OCI-LY7 (cell line): Measurements from ENCODE around the gene ARHGAP26. TPM values are rescaled to one million over a fixed set of nuclear protein-coding genes. Genes with fewer than 3 reads are reported as not detected.

Experiments used
- BruUV-seq: library from RNA; stranded (reverse); fragments of 400-500 nt; replicated peaks from 2 replicates; lab custom pipeline; 2021; lab: Mats Ljungman, UMichigan
- CTCF ChIA-PET: fragments of 300-600 bp; sonication (Branson Sonifier 250); formaldehyde crosslinking; loops from one replicate; lab custom pipeline; 2022; ENCODE audit warnings: antibody characterized with exemption; ENCODE audit not compliant: unreplicated experiment; lab: Charles Lee
- POLR2A ChIA-PET: fragments of 300-600 bp; sonication (Branson Sonifier 250); formaldehyde crosslinking; loops from one replicate; lab custom pipeline; 2022; ENCODE audit warnings: antibody characterized with exemption; lab: Charles Lee
- DNase-seq: peaks from one replicate; pipeline ENCODE4 v3.0.0-alpha.2; 2015; ENCODE audit warnings: low spot score
- H2AFZ ChIP-seq: fragments of 200-600 bp; sonication (generic), shearing (Covaris generic); 2 replicates; pipeline ENCODE4 v1.6.1; 2014; ENCODE audit warnings: mild to moderate bottlenecking, antibody characterized with exemption, low read length, moderate library complexity
- H3K27ac ChIP-seq: fragments of 200-600 bp; sonication (generic); 2 replicates; pipeline ENCODE4 v1.5.1; 2014; ENCODE audit warnings: mixed run types, low read depth, mild to moderate bottlenecking, moderate library complexity, low read length, inconsistent platforms; ENCODE audit not compliant: poor library complexity, severe bottlenecking
- H3K36me3 ChIP-seq: fragments of 200-600 bp; sonication (generic); 2 replicates; pipeline ENCODE4 v1.6.1; 2014; ENCODE audit warnings: mild to moderate bottlenecking, antibody characterized with exemption, low read length, moderate library complexity, mixed read lengths; ENCODE audit not compliant: insufficient read depth
- H3K4me1 ChIP-seq: fragments of 200-600 bp; sonication (generic); 2 replicates; pipeline ENCODE4 v1.5.1; 2014; ENCODE audit warnings: mild to moderate bottlenecking, low read length; ENCODE audit not compliant: insufficient read depth, poor library complexity, severe bottlenecking
- H3K4me2 ChIP-seq: fragments of 200-600 bp; sonication (generic); 2 replicates; pipeline ENCODE4 v1.6.1; 2014; ENCODE audit warnings: mild to moderate bottlenecking, low read length
- H3K4me3 ChIP-seq: fragments of 200-600 bp; sonication (generic); 2 replicates; pipeline ENCODE4 v1.5.1; 2014; ENCODE audit warnings: mild to moderate bottlenecking, low read depth, low read length; ENCODE audit not compliant: poor library complexity, severe bottlenecking
- H3K79me2 ChIP-seq: fragments of 200-600 bp; sonication (generic); 2 replicates; pipeline ENCODE4 v1.6.1; 2016; ENCODE audit warnings: low read depth, mild to moderate bottlenecking, low read length, moderate library complexity, mixed read lengths; ENCODE audit not compliant: insufficient read depth
- H3K9me2 ChIP-seq: fragments of 200-600 bp; sonication (generic); 2 replicates; pipeline ENCODE4 v1.6.1; 2016; ENCODE audit warnings: mild to moderate bottlenecking, low read length, mixed read lengths; ENCODE audit not compliant: insufficient read depth
- H3K9me3 ChIP-seq: fragments of 200-600 bp; sonication (generic); 2 replicates; pipeline ENCODE4 v1.6.1; 2014; ENCODE audit warnings: mild to moderate bottlenecking, mixed run types, low read length, mixed read lengths
- H4K20me1 ChIP-seq: fragments of 200-600 bp; sonication (generic); 2 replicates; pipeline ENCODE4 v1.6.1; 2014; ENCODE audit warnings: mild to moderate bottlenecking, antibody characterized with exemption, low read length, moderate library complexity, mixed read lengths; ENCODE audit not compliant: insufficient read depth
- EZH2phosphoT487 ChIP-seq: fragments of 200-600 bp; sonication (generic); IDR thresholded peaks from 2 replicates; pipeline ENCODE4 v1.6.1; 2018; ENCODE audit warnings: low read depth, borderline replicate concordance, mild to moderate bottlenecking, mixed run types, antibody characterized with exemption, low read length, moderate library complexity, mixed read lengths
- intact Hi-C: fragments of 100-400 bp; cut with micrococcal nuclease; formaldehyde crosslinking; loops from one replicate; pipeline ENCODE4 v1.10.0; 2022; ENCODE audit not compliant: unreplicated experiment
- total RNA-seq, 2 experiments: library from RNA; depleted of rRNA in 1 of 2; stranded (reverse); fragments of >200 nt in 1 of 2; shearing (Covaris generic) in 1 of 2; gene quantifications; 2 replicates each; pipeline ENCODE4 v1.2.3, GENCODE V29; 2014 to 2022
- TF ChIP-seq, protein P1 (sequence below): fragments of 200-600 bp; sonication (generic); conservative IDR thresholded peaks from 2 replicates; pipeline ENCODE4 v1.5.1; 2014; ENCODE audit warnings: mild to moderate bottlenecking, antibody characterized with exemption, low read length, moderate library complexity, mixed read lengths

ARHGAP26 gene
- total RNA-seq, 2 experiments from 2014 or later: 7.0 to 19.1 TPM

DNA sequence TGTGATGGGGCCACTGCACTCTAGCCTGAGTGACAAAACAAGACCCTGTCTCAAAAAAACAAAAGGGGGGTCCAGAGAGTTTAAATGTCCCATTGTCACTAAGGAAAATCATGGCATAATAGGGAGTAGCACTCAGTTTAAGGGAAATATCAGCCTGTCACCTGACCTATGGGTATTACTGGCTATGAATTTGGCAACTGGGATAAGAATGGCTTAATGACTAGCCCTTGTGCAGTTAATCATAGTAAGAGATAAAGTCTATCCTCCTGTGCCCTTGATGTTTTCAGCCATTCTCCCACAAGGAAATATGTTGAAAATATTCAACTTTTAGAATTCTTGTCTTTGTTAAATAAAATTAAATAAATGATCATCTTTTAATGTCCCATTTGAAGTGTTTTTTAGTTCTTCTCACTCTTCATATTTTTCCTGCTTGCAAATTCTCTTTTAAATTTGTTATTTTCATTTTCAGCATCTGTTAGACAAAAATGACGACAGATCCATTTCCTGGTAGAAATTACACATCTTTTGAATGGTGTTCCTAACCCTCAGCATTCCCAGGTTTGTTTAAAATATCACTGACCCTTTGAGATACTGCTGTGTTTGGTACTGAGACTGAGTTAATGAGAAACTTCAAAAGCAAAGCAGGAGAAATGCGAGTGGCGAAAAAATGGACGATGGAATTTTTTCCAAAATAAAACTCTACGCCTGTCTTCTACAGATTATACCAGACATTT is 191.4 kb downstream of the ARHGAP26 start:
- Histone ChIP-seq H3K79me2 (no peaks in the 10 kb centered on the region), H3K9me2 (no peaks in the 10 kb centered on the region), H3K9me3 (no peaks in the 10 kb centered on the region), H3K27ac (no peak overlapping the region), H3K4me2 (no peak overlapping the region), H3K36me3 (no peaks in the 10 kb centered on the region), H4K20me1 (no peaks in the 10 kb centered on the region), H3K4me1 (no peaks in the 10 kb centered on the region), H2AFZ (no peak overlapping the region), H3K4me3 (no peak overlapping the region)
- ChIA-PET CTCF (no interaction called here), POLR2A (no interaction called here)
- TF ChIP-seq, protein P1, sequence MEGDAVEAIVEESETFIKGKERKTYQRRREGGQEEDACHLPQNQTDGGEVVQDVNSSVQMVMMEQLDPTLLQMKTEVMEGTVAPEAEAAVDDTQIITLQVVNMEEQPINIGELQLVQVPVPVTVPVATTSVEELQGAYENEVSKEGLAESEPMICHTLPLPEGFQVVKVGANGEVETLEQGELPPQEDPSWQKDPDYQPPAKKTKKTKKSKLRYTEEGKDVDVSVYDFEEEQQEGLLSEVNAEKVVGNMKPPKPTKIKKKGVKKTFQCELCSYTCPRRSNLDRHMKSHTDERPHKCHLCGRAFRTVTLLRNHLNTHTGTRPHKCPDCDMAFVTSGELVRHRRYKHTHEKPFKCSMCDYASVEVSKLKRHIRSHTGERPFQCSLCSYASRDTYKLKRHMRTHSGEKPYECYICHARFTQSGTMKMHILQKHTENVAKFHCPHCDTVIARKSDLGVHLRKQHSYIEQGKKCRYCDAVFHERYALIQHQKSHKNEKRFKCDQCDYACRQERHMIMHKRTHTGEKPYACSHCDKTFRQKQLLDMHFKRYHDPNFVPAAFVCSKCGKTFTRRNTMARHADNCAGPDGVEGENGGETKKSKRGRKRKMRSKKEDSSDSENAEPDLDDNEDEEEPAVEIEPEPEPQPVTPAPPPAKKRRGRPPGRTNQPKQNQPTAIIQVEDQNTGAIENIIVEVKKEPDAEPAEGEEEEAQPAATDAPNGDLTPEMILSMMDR: no peak
- TF ChIP-seq EZH2phosphoT487: no peak
- BruUV-seq: no TSS peak
- DNase-seq: no peak
- intact Hi-C loops: no loop called here

DNA sequence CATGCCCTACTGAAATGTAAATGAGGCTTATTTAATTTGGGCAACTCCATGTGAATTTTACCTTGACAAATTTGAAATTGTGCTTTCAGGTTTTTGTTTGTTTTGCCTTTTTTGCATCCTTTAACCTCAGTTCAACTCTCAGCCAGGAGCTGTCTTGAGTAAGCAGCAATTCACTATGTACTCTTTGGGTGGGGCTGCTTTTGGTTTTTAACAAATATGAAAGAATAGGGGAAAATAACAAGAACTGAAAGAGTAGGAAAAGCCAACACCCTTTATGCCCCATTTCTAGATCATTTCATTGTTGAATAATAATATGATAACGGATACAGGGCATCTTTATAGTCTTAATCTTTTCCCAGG is 192.0 kb downstream of the ARHGAP26 start:
- TF ChIP-seq EZH2phosphoT487: no peak
- TF ChIP-seq, protein P1: no peak

More for the DNA sequence above, 192.0 kb downstream of the ARHGAP26 start:
- no peak for DNase-seq
- no peaks in the 10 kb centered on the region for H3K9me2 ChIP-seq
- ChIA-PET POLR2A (interaction anchor here (0.7 kb wide), 1 partner anchor 13 kb away, joined by 4 read pairs; no protein-coding TSS in a partner anchor), CTCF (no interaction called here)
- H3K4me1 ChIP-seq: no peaks in the 10 kb centered on the region
- intact Hi-C loops: no loop called here
- no peaks in the 10 kb centered on the region for H4K20me1 ChIP-seq
- no peak overlapping the region for H2AFZ ChIP-seq
- no peaks in the 10 kb centered on the region for H3K36me3 ChIP-seq
- no peaks in the 10 kb centered on the region for H3K79me2 ChIP-seq
- no peak overlapping the region for H3K27ac ChIP-seq
- no TSS peak for BruUV-seq
- H3K4me3 ChIP-seq: no peak overlapping the region
- no peaks in the 10 kb centered on the region for H3K9me3 ChIP-seq
- no peak overlapping the region for H3K4me2 ChIP-seq
